IMR-90 (cell line): Measurements from ENCODE around the gene BCAS1. TPM values are rescaled to one million over a fixed set of nuclear protein-coding genes. Genes with fewer than 3 reads are reported as not detected.

Experiments used
- ATAC-seq: fragments of 200-7000 bp; cut with Tn5 transposase; 2 replicates; pipeline ENCODE4 v1.9.1; 2020; ENCODE audit warnings: low read depth, mild to moderate bottlenecking, moderate library complexity
- BruUV-seq: library from RNA; stranded (reverse); fragments of 400-500 nt; replicated peaks from 2 replicates; lab custom pipeline; 2021; lab: Mats Ljungman, UMichigan
- CTCF ChIA-PET: fragments of 300-600 bp; formaldehyde crosslinking; extraction: SDS; loops from one replicate; lab custom pipeline; 2021; ENCODE audit warnings: antibody characterized with exemption; lab: Yijun Ruan, JAX
- POLR2A ChIA-PET: fragments of 300-600 bp; sonication (Branson Sonifier 250); formaldehyde crosslinking; loops from one replicate; lab custom pipeline; 2022; ENCODE audit warnings: antibody characterized with exemption; ENCODE audit not compliant: unreplicated experiment; lab: Charles Lee
- DNase-seq: peaks from one replicate; pipeline ENCODE4 v3.0.0; 2013
- H2AFZ ChIP-seq: replicated peaks from 2 replicates; pipeline ENCODE3; 2013; ENCODE audit warnings: low read length, mild to moderate bottlenecking; ENCODE audit not compliant: poor library complexity
- H2AK5ac ChIP-seq: 2 replicates; pipeline ENCODE4 v1.6.1; 2013; ENCODE audit warnings: low read depth, low read length, inconsistent platforms
- H2AK9ac ChIP-seq: replicated peaks from 2 replicates; pipeline ENCODE3; 2013; ENCODE audit warnings: mild to moderate bottlenecking, low read depth, low read length, moderate library complexity; ENCODE audit not compliant: poor library complexity
- H2BK120ac ChIP-seq: 2 replicates; pipeline ENCODE4 v1.6.1; 2013; ENCODE audit warnings: low read depth, low read length, inconsistent platforms
- H2BK15ac ChIP-seq: 3 replicates; pipeline ENCODE4 v1.6.1; 2013; ENCODE audit warnings: low read depth, low read length, inconsistent platforms
- H2BK20ac ChIP-seq: 2 replicates; pipeline ENCODE4 v1.6.1; 2013; ENCODE audit warnings: low read depth, mild to moderate bottlenecking, inconsistent platforms, low read length, moderate library complexity
- H2BK5ac ChIP-seq: 2 replicates; pipeline ENCODE4 v1.6.1; 2013; ENCODE audit warnings: mild to moderate bottlenecking, low read depth, low read length, inconsistent platforms; ENCODE audit not compliant: poor library complexity, severe bottlenecking
- H3K14ac ChIP-seq: replicated peaks from 2 replicates; pipeline ENCODE4 v1.6.1; 2013; ENCODE audit warnings: low read depth, low read length, inconsistent platforms
- H3K18ac ChIP-seq: 2 replicates; pipeline ENCODE4 v1.6.1; 2013; ENCODE audit warnings: low read depth, low read length, control low read depth
- H3K23ac ChIP-seq: 2 replicates; pipeline ENCODE4 v1.6.1; 2013; ENCODE audit warnings: low read depth, low read length, inconsistent platforms
- H3K27ac ChIP-seq: 2 replicates; pipeline ENCODE4 v1.5.1; 2013; ENCODE audit warnings: mild to moderate bottlenecking, control low read depth, low read length; ENCODE audit not compliant: insufficient read depth
- H3K27me3 ChIP-seq: 2 replicates; pipeline ENCODE4 v1.6.1; 2013; ENCODE audit warnings: low read length; ENCODE audit not compliant: control insufficient read depth, insufficient read depth
- H3K36me3 ChIP-seq: 2 replicates; pipeline ENCODE4 v1.6.1; 2013; ENCODE audit warnings: low read length, mixed read lengths; ENCODE audit not compliant: control insufficient read depth, insufficient read depth
- H3K4ac ChIP-seq: 2 replicates; pipeline ENCODE4 v1.6.1; 2013; ENCODE audit warnings: low read depth, low read length, inconsistent platforms
- H3K4me1 ChIP-seq: 2 replicates; pipeline ENCODE4 v1.6.1; 2013; ENCODE audit warnings: low read length, mixed read lengths; ENCODE audit not compliant: control insufficient read depth, insufficient read depth
- H3K4me2 ChIP-seq: 2 replicates; pipeline ENCODE4 v1.6.1; 2013; ENCODE audit warnings: low read depth, mild to moderate bottlenecking, control low read depth, low read length, moderate library complexity
- H3K4me3 ChIP-seq: 2 replicates; pipeline ENCODE4 v1.5.1; 2013; ENCODE audit warnings: low read depth, mild to moderate bottlenecking, control low read depth, low read length, moderate library complexity; ENCODE audit not compliant: insufficient read depth
- H3K56ac ChIP-seq: 2 replicates; pipeline ENCODE4 v1.6.1; 2013; ENCODE audit warnings: low read length, inconsistent platforms; ENCODE audit not compliant: insufficient read depth; ENCODE audit errors: extremely low read depth
- H3K79me1 ChIP-seq, 2 experiments: 2 replicates each; pipeline ENCODE4 v1.6.1; 2013; ENCODE audit warnings: low read length in 2 of 2, inconsistent platforms in 1 of 2, low read depth in 1 of 2
- H3K9ac ChIP-seq: 2 replicates; pipeline ENCODE4 v1.6.1; 2013; ENCODE audit warnings: low read depth, low read length, control low read depth
- H3K9me1 ChIP-seq: 2 replicates; pipeline ENCODE4 v1.6.1; 2013; ENCODE audit warnings: low read length, inconsistent platforms; ENCODE audit not compliant: insufficient read depth
- H3K9me3 ChIP-seq: 2 replicates; pipeline ENCODE4 v1.6.1; 2013; ENCODE audit warnings: low read length; ENCODE audit not compliant: control insufficient read depth, insufficient read depth
- H4K20me1 ChIP-seq: 2 replicates; pipeline ENCODE4 v1.6.1; 2013; ENCODE audit warnings: low read length, inconsistent platforms; ENCODE audit not compliant: insufficient read depth
- H4K5ac ChIP-seq: 2 replicates; pipeline ENCODE4 v1.6.1; 2013; ENCODE audit warnings: mild to moderate bottlenecking, low read depth, low read length, control low read depth
- H4K8ac ChIP-seq, 2 experiments: 2 replicates each; pipeline ENCODE4 v1.6.1; 2013; ENCODE audit warnings: low read depth in 2 of 2, low read length in 2 of 2, control low read depth in 1 of 2, inconsistent platforms in 1 of 2
- H4K91ac ChIP-seq: 2 replicates; pipeline ENCODE4 v1.6.1; 2013; ENCODE audit warnings: low read depth, low read length, inconsistent platforms; ENCODE audit not compliant: insufficient read depth
- CEBPB ChIP-seq: IDR thresholded peaks from 2 replicates; pipeline ENCODE4 v1.6.1; 2012; ENCODE audit warnings: low read depth, low read length, improper control_type of control experiment
- CHD1 ChIP-seq: IDR thresholded peaks from 2 replicates; pipeline ENCODE4 v1.6.1; 2012; ENCODE audit warnings: low read depth, low read length, improper control_type of control experiment
- CTCF ChIP-seq: conservative IDR thresholded peaks from 2 replicates; pipeline ENCODE4 v1.5.1; 2012; ENCODE audit warnings: mild to moderate bottlenecking, low read depth, low read length, improper control_type of control experiment
- RAD21 ChIP-seq: IDR thresholded peaks from 2 replicates; pipeline ENCODE4 v1.6.1; 2012; ENCODE audit warnings: low read length, improper control_type of control experiment
- USF2 ChIP-seq: fragments of 150-350 bp; IDR thresholded peaks from 2 replicates; pipeline ENCODE4 v1.6.1; 2017; ENCODE audit warnings: mild to moderate bottlenecking, antibody characterized with exemption, low read length, low read depth
- WGBS, 2 experiments: methylation state at CpG; one replicate each; pipeline versions ENCODE4 v1.1.5 to v1.1.7; 2013; ENCODE audit warnings: missing lambda C conversion rate in 2 of 2; ENCODE audit not compliant: insufficient read length in 1 of 2; ENCODE audit errors: extremely low coverage in 2 of 2; 5-methylcytosine and 5-hydroxymethylcytosine counted together
- dilution Hi-C: fragments of 300-500 bp; cut with HindIII; formaldehyde crosslinking; loops from one replicate; pipeline ENCODE4 v1.14.3; 2018; ENCODE audit warnings: low sequenced_read_pairs; ENCODE audit not compliant: unreplicated experiment
- in situ Hi-C: fragments of 300-500 bp; cut with MboI; formaldehyde crosslinking; loops from 3 replicates; pipeline ENCODE4 v1.14.3; 2019; ENCODE audit warnings: low sequenced_read_pairs, inconsistent platforms, mixed read lengths
- intact Hi-C: fragments of 100-400 bp; cut with micrococcal nuclease; formaldehyde crosslinking; loops from 2 replicates; pipeline ENCODE4 v1.10.0; 2022
- polyA plus RNA-seq, 3 experiments: library from polyadenylated mRNA; depleted of rRNA; stranded (reverse); fragments of >200 nt; gene quantifications; 2 replicates each; pipeline ENCODE4 v1.2.3, GENCODE V29; 2012; ENCODE audit warnings: low replicate concordance in 1 of 3
- total RNA-seq: library from RNA; depleted of rRNA; stranded (reverse); fragments of >200 nt; gene quantifications from 2 replicates; pipeline ENCODE4 v1.2.3, GENCODE V29; 2012

The BCAS1 gene
- total and polyA plus RNA-seq, 2 of the 4 experiments (the other 2 are of a cell fraction), result under 0.01 TPM; not detected in 1

- Histone ChIP-seq H4K5ac (no peak overlapping the region), H3K14ac (no peak overlapping the region), H3K79me1 (no peaks in the 10 kb centered on the region), H2AFZ (no peak overlapping the region), H4K20me1 (no peaks in the 10 kb centered on the region), H2BK5ac (no peak overlapping the region), H3K36me3 (no peaks in the 10 kb centered on the region), H3K9ac (no peak overlapping the region), H2BK20ac (no peak overlapping the region), H3K56ac (no peak overlapping the region), H3K18ac (no peak overlapping the region), H3K9me3 (no peaks in the 10 kb centered on the region), H2AK9ac (no peak overlapping the region), H4K8ac (no peak overlapping the region), H3K9me1 (no peaks in the 10 kb centered on the region), H3K4ac (no peak overlapping the region), H3K27ac (no peak overlapping the region), H2BK15ac (no peak overlapping the region), H3K4me3 (no peak overlapping the region), H3K27me3 (no peaks in the 10 kb centered on the region; the same call in 1 of the 2 replicates), H2AK5ac (no peak overlapping the region), H3K4me2 (no peak overlapping the region), H3K4me1 (no peaks in the 10 kb centered on the region), H4K91ac (no peak overlapping the region), H3K23ac (no peak overlapping the region), H2BK120ac (no peak overlapping the region)
- dilution Hi-C loops, result no loop called here
- DNase-seq (no peak), ATAC-seq (no peak)
- ChIA-PET POLR2A (no interaction called here), CTCF (no interaction called here)
- intact Hi-C loops, result no loop called here
- in situ Hi-C loops, result no loop called here
- WGBS, 2 experiments, result 33% methylated on average over 1 of the region's 3 CpGs; no CpG with 5 or more reads in 1 of the 2 experiments
- no TSS peak for BruUV-seq
- TF ChIP-seq CTCF (no peak), USF2 (no peak), CEBPB (no peak), RAD21 (no peak), CHD1 (no peak)
Observed at GRCh38 chr20:54002741-54003140, 67.7 kb downstream of the BCAS1 start.
